Gastrocnemius medialis (tissue), 4 donors: Measurements from ENCODE around the gene DYSF. TPM values are rescaled to one million over a fixed set of nuclear protein-coding genes. Genes with fewer than 3 reads are reported as not detected.

ENCODE experiments used
- ATAC-seq, 2 donors: fragments of 150-250 bp; one replicate each; pipeline ENCODE4 v1.9.1; 2016
- DNase-seq, 2 donors: peaks; one replicate each; pipeline ENCODE4 v3.0.0-alpha.2; 2019
- H3K27ac ChIP-seq, 4 donors: fragments of 200-600 bp; sonication (generic); 1 replicate in 1 of 4; 2 replicates in 3 of 4; pipeline ENCODE4 v1.5.1; 2016 to 2018; ENCODE audit warnings: mild to moderate bottlenecking in 2 of 4, moderate library complexity in 1 of 4
- H3K27me3 ChIP-seq, 3 donors: fragments of 200-600 bp; sonication (generic) in 2 of 3; 1 replicate in 1 of 3; 2 replicates in 2 of 3; pipeline versions ENCODE4 v1.5.1 to v1.6.0; 2016 to 2019; ENCODE audit warnings: mild to moderate bottlenecking in 1 of 3, moderate library complexity in 1 of 3
- H3K36me3 ChIP-seq, 2 donors: fragments of 200-600 bp; sonication (generic) in 1 of 2; one replicate each; pipeline ENCODE4 v1.5.1; 2017 to 2018
- H3K4me1 ChIP-seq, 2 donors: fragments of 200-600 bp; sonication (generic) in 1 of 2; one replicate each; pipeline ENCODE4 v1.5.1; 2016 to 2017; ENCODE audit warnings: mild to moderate bottlenecking in 2 of 2
- H3K4me3 ChIP-seq, 4 donors: fragments of 200-600 bp; sonication (generic) in 3 of 4; 1 replicate in 1 of 4; 2 replicates in 3 of 4; pipeline ENCODE4 v1.5.1; 2016 to 2019; ENCODE audit warnings: mild to moderate bottlenecking in 2 of 4
- H3K9me3 ChIP-seq, 3 donors: fragments of 200-600 bp; sonication (generic) in 2 of 3; 1 replicate in 1 of 3; 2 replicates in 2 of 3; pipeline ENCODE4 v1.5.1; 2016 to 2019
- POLR2A ChIP-seq, 2 donors: fragments of 450-650 bp; IDR thresholded peaks; one replicate each; pipeline ENCODE4 v1.6.1; 2017; ENCODE audit warnings: antibody characterized with exemption in 2 of 2, mild to moderate bottlenecking in 2 of 2, moderate library complexity in 2 of 2
- in situ Hi-C, 4 donors: fragments of 200-750 bp; cut with MboI; loops; one replicate each; pipeline versions ENCODE4 v1.15.0 to v1.8.0; 2017; ENCODE audit warnings: low sequenced_read_pairs in 4 of 4
- intact Hi-C: fragments of 100-400 bp; cut with DNase I; formaldehyde crosslinking; loops from one replicate; pipeline ENCODE4 v1.15.1; 2023; ENCODE audit warnings: low total_unique reads
- total RNA-seq, 4 donors: library from RNA; depleted of rRNA; stranded (reverse); fragments of >200 nt; gene quantifications; one replicate each; pipeline versions ENCODE4 v1.1.0 to v1.2.3, GENCODE V29; 2016
- TF ChIP-seq, protein P1 (sequence below), 5 experiments: fragments of 450-650 bp in 3 of 5; fragments of 200-600 bp in 2 of 5; sonication (generic) in 2 of 5; IDR thresholded peaks in 4 of 5; conservative IDR thresholded peaks in 1 of 5; 1 replicate in 4 of 5; 2 replicates in 1 of 5; pipeline ENCODE4 v1.5.1; 2016 to 2019; ENCODE audit warnings: antibody characterized with exemption in 5 of 5, mild to moderate bottlenecking in 3 of 5, moderate library complexity in 3 of 5

DYSF gene
- total RNA-seq, 4 donors from 2014 or later, result 40.7 to 267 (median 153) TPM

DNA sequence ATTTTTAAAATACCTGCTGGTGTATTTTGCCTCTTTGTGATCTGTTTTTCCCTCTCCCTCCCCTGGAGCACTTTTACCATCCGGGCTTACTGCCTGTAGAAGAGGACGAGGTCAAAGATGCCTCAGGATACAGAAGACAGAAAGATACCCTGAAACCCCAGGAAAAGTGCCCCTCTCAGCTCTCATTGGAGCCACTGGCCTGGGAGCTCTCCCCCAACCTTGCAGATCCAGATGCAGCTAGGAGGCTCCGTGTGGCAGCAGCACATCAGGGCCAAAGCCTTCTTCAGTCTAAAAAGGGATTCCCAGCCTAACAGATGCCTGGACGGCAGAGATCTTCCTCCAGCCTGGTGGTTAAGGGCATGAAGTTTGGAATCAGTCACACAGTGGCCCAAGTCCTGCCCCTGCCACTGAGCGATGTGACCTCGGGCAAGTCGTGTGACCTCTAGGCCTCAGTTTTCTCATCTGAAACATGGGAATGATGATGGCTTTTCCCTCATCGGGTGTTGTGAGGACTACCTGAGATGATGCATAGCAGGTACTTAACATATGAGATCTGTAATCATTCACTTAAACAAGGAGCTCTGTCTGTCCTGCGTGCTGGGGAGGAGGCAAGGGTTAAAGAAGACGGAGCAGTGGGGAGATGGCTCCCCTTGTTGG, 239.4 kb downstream of the DYSF start:
- DNase-seq, result peak in 1 of 2 donors; percentile 13
- Histone ChIP-seq H3K27me3 (no peaks in the 10 kb centered on the region), H3K4me1 (peaks cover 25 to 44% of the 10 kb centered on the region in 2 donors), H3K9me3 (no peaks in the 10 kb centered on the region), H3K36me3 (peaks cover 0 to 10% of the 10 kb centered on the region in 2 donors), H3K27ac (peak overlapping the region; percentile 85 to 92 (median 90)), H3K4me3 (no peak overlapping the region)
- in situ Hi-C loops, result no loop called here
- intact Hi-C loops, result loop anchor here (5.0 kb wide), 1 partner anchor 190 kb away; no protein-coding TSS in a partner anchor
- no peak for ATAC-seq
- no peak for TF ChIP-seq POLR2A (IDR thresholded peaks at IDR 0.05)
- TF ChIP-seq, protein P1, sequence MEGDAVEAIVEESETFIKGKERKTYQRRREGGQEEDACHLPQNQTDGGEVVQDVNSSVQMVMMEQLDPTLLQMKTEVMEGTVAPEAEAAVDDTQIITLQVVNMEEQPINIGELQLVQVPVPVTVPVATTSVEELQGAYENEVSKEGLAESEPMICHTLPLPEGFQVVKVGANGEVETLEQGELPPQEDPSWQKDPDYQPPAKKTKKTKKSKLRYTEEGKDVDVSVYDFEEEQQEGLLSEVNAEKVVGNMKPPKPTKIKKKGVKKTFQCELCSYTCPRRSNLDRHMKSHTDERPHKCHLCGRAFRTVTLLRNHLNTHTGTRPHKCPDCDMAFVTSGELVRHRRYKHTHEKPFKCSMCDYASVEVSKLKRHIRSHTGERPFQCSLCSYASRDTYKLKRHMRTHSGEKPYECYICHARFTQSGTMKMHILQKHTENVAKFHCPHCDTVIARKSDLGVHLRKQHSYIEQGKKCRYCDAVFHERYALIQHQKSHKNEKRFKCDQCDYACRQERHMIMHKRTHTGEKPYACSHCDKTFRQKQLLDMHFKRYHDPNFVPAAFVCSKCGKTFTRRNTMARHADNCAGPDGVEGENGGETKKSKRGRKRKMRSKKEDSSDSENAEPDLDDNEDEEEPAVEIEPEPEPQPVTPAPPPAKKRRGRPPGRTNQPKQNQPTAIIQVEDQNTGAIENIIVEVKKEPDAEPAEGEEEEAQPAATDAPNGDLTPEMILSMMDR (IDR thresholded peaks at IDR 0.05 in 4 of 5, conservative IDR thresholded peaks at IDR 0.05 in 1 of 5), result no peak

GRCh38 chr2:71693286-71694270, 240.2 kb downstream of the DYSF start:
- Histone ChIP-seq H3K4me1 (peaks cover 25 to 44% of the 10 kb centered on the region in 2 donors), H3K36me3 (peaks cover 0 to 4% of the 10 kb centered on the region in 2 donors), H3K27ac (peak overlapping the region in 2 of 4 donors; percentile 91 to 92), H3K27me3 (no peaks in the 10 kb centered on the region), H3K4me3 (no peak overlapping the region), H3K9me3 (no peaks in the 10 kb centered on the region)
- in situ Hi-C loops, result no loop called here
- no peak for TF ChIP-seq POLR2A (IDR thresholded peaks at IDR 0.05)
- TF ChIP-seq, protein P1 (IDR thresholded peaks at IDR 0.05 in 4 of 5, conservative IDR thresholded peaks at IDR 0.05 in 1 of 5), result no peak
- intact Hi-C loops, result loop anchor here (5.0 kb wide), 1 partner anchor 189 kb away; no protein-coding TSS in a partner anchor
- DNase-seq (peak in 1 of 2 donors; percentile 10), ATAC-seq (no peak)

GRCh38 chr2:71694501-71695234, 241.3 kb downstream of the DYSF start:
- no peaks in the 10 kb centered on the region for H3K36me3 ChIP-seq
- H3K4me3 ChIP-seq, result no peak overlapping the region
- peak in 1 of 2 donors; percentile 8 for DNase-seq
- H3K27me3 ChIP-seq, result no peaks in the 10 kb centered on the region
- in situ Hi-C loops (no loop called here), intact Hi-C loops (loop anchor here (5.0 kb wide), 1 partner anchor 188 kb away; no protein-coding TSS in a partner anchor)
- H3K9me3 ChIP-seq, result no peaks in the 10 kb centered on the region
- H3K4me1 ChIP-seq, result peaks cover 31 to 40% of the 10 kb centered on the region in 2 donors
- TF ChIP-seq, protein P1 (IDR thresholded peaks at IDR 0.05 in 4 of 5, conservative IDR thresholded peaks at IDR 0.05 in 1 of 5), result no peak
- TF ChIP-seq POLR2A (IDR thresholded peaks at IDR 0.05), result no peak
- no peak for ATAC-seq
- peak overlapping the region in 1 of 4 donors; percentile 26 for H3K27ac ChIP-seq
